ENCODE results near the gene MOB1A.

The MOB1A gene

DNA sequence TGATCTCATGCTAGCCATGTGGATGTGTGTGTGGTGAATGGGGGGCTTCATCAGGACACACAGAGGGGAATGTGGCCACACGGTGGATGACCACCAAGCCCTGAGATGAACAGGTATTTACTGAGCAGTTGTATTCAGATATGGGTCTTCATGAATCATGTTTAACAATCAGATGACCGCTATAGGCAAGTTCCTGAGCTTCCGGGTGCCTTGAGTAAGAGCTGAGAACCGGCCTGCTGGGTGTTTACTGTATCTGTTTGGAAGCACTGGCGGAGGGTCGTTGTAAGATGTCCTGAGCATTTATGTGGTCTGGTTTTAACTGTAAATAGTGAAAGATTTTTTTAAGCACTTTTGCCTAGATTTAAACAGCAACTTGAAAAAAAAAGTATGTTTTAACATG is 74.9 kb downstream of the MOB1A start:
- no peak for DNase-seq (ENCODE audit: low spot score)

Data from left forelimb (tissue), 1 donor.